Measurements from ENCODE around the gene FAT1.

GRCh38 chr4:186719925-186720694 lies 3.5 kb downstream of the FAT1 start:
- TF ChIP-seq POLR2A (IDR thresholded peaks at IDR 0.05) (no peak), CTCF (IDR thresholded peaks at IDR 0.05) (no peak)

All from lower leg skin (tissue), 3 donors.